GM12878 (cell line): ENCODE data around the gene SPDYC. TPM values are rescaled to one million over a fixed set of nuclear protein-coding genes. Genes with fewer than 3 reads are reported as not detected.

ENCODE experiments used
- ATAC-seq: fragments of 200-7000 bp; cut with Tn5 transposase; 3 replicates; pipeline ENCODE4 v1.9.1; 2020; ENCODE audit warnings: mild to moderate bottlenecking, moderate library complexity
- BruUV-seq: library from RNA; stranded (reverse); fragments of 400-500 nt; replicated peaks from 2 replicates; lab custom pipeline; 2021; lab: Mats Ljungman, UMichigan
- CTCF ChIA-PET: fragments of 300-600 bp; sonication (Branson Sonifier 250); formaldehyde crosslinking; extraction: SDS; loops from one replicate; lab custom pipeline; 2021; ENCODE audit warnings: inconsistent platforms; lab: Yijun Ruan, JAX
- POLR2A ChIA-PET: fragments of 350-600 bp; formaldehyde crosslinking; extraction: SDS; loops from one replicate; lab custom pipeline; 2021; ENCODE audit warnings: inconsistent platforms; lab: Charles Lee
- RAD21 ChIA-PET: fragments of 300-600 bp; sonication (Branson Sonifier 250); formaldehyde crosslinking; loops from one replicate; lab custom pipeline; 2023; ENCODE audit warnings: antibody characterized with exemption; ENCODE audit not compliant: unreplicated experiment; lab: Charles Lee
- SMC1A ChIA-PET: fragments of 300-600 bp; sonication (Branson Sonifier 250); formaldehyde crosslinking; loops from one replicate; lab custom pipeline; 2023; ENCODE audit not compliant: unreplicated experiment, uncharacterized antibody; lab: Charles Lee
- DNase-seq: peaks from one replicate; pipeline ENCODE4 v3.0.0-alpha.2; 2011; ENCODE audit warnings: low read depth, low spot score
- FAIRE-seq: peaks from 3 replicates; lab custom pipeline; 2011; peaks lifted over from hg19 to GRCh38; lab: Jason Lieb, UNC
- H2AFZ ChIP-seq: 2 replicates; pipeline ENCODE4 v1.6.0; 2011; ENCODE audit warnings: low read depth, low read length, control low read depth; ENCODE audit not compliant: control insufficient read depth
- H3K27ac ChIP-seq: 2 replicates; pipeline ENCODE4 v1.5.1; 2011; ENCODE audit warnings: control low read depth; ENCODE audit not compliant: control insufficient read depth, insufficient read depth
- H3K27me3 ChIP-seq, 2 experiments: replicated peaks in 1 of 2; 2 replicates each; pipeline versions ENCODE4 v1.6.0 to v1.6.1; 2011; ENCODE audit warnings: low read length in 1 of 2; ENCODE audit not compliant: control insufficient read depth in 2 of 2, insufficient read depth in 2 of 2
- H3K36me3 ChIP-seq, 2 experiments: 2 replicates each; pipeline ENCODE4 v1.5.1; 2011; ENCODE audit warnings: low read length in 1 of 2; ENCODE audit not compliant: control insufficient read depth in 2 of 2, insufficient read depth in 2 of 2
- H3K4me1 ChIP-seq: 2 replicates; pipeline ENCODE4 v1.6.1; 2011; ENCODE audit warnings: mild to moderate bottlenecking, low read length, moderate library complexity, mixed read lengths; ENCODE audit not compliant: control insufficient read depth, insufficient read depth
- H3K4me2 ChIP-seq: 2 replicates; pipeline ENCODE4 v1.6.0; 2011; ENCODE audit warnings: control low read depth; ENCODE audit not compliant: control insufficient read depth, insufficient read depth
- H3K4me3 ChIP-seq: fragments of 200-600 bp; sonication (generic); 2 replicates; pipeline ENCODE4 v1.5.1; 2016
- H3K79me2 ChIP-seq: 2 replicates; pipeline ENCODE4 v1.6.0; 2011; ENCODE audit warnings: low read length; ENCODE audit not compliant: control insufficient read depth, insufficient read depth
- H3K9ac ChIP-seq: 2 replicates; pipeline ENCODE4 v1.8.0; 2011; ENCODE audit warnings: low read length, control low read depth, mixed read lengths; ENCODE audit not compliant: control insufficient read depth, insufficient read depth
- H3K9me3 ChIP-seq: replicated peaks from 3 replicates; pipeline ENCODE4 v1.5.1; 2011; ENCODE audit warnings: mild to moderate bottlenecking, low read length; ENCODE audit not compliant: control insufficient read depth, insufficient read depth
- H4K20me1 ChIP-seq: 2 replicates; pipeline ENCODE4 v1.6.0; 2011; ENCODE audit not compliant: control insufficient read depth, insufficient read depth
- CREM ChIP-seq: IDR thresholded peaks from 2 replicates; pipeline ENCODE4 v1.6.1; 2014; ENCODE audit warnings: antibody characterized with exemption, low read depth
- JUND ChIP-seq: IDR thresholded peaks from 2 replicates; pipeline ENCODE4 v1.6.1; 2012; ENCODE audit warnings: low read depth, mild to moderate bottlenecking, low read length, improper control_type of control experiment, moderate library complexity
- POU2F2 ChIP-seq: IDR thresholded peaks from 3 replicates; pipeline ENCODE4 v1.6.1; 2011; ENCODE audit warnings: low read depth, mild to moderate bottlenecking, low read length, borderline replicate concordance
- WGBS: methylation state at CpG from one replicate; pipeline ENCODE4 v1.1.6; 2016; ENCODE audit warnings: low lambda C conversion rate; ENCODE audit not compliant: insufficient replicate concordance, insufficient coverage; ENCODE audit errors: missing lambda C conversion rate; 5-methylcytosine and 5-hydroxymethylcytosine counted together
- in situ Hi-C: fragments of 300-500 bp; cut with MboI; formaldehyde crosslinking; loops from 9 replicates; pipeline ENCODE4 v1.14.3; 2018; ENCODE audit warnings: mixed read lengths
- intact Hi-C: fragments of 100-400 bp; cut with micrococcal nuclease; formaldehyde crosslinking; loops from one replicate; pipeline ENCODE4 v1.14.2; 2022; ENCODE audit not compliant: unreplicated experiment
- polyA plus RNA-seq, 11 experiments: library from polyadenylated mRNA; depleted of rRNA in 4 of 11; unstranded in 6 of 11; stranded (reverse) in 5 of 11; fragments of >200 nt; fragmentation: Nextera tagmentation in 4 of 11; fragmentation: Illumina TruSeq in 1 of 11; extraction: Ambion mirVana in 4 of 11; extraction: Trizol in 1 of 11; gene quantifications; 1 replicate in 1 of 11; 2 replicates in 10 of 11; pipeline versions ENCODE4 v1.2.1 to v1.2.3, GENCODE V29; 2011 to 2016; ENCODE audit warnings: inconsistent platforms in 2 of 11, missing spikeins in 2 of 11, low read depth in 1 of 11
- total RNA-seq, 4 experiments: library from RNA; depleted of rRNA in 3 of 4; stranded (reverse); fragments of >200 nt in 3 of 4; fragmentation: Illumina TruSeq in 1 of 4; extraction: Trizol in 1 of 4; gene quantifications; 2 replicates each; pipeline versions ENCODE4 v1.2.1 to v1.2.3, GENCODE V29; 2013 to 2021

Gene SPDYC
- total and polyA plus RNA-seq, 10 of the 15 experiments (the other 5 are each of a cell fraction or from before 2014, with no cell fraction given), result not detected

DNA sequence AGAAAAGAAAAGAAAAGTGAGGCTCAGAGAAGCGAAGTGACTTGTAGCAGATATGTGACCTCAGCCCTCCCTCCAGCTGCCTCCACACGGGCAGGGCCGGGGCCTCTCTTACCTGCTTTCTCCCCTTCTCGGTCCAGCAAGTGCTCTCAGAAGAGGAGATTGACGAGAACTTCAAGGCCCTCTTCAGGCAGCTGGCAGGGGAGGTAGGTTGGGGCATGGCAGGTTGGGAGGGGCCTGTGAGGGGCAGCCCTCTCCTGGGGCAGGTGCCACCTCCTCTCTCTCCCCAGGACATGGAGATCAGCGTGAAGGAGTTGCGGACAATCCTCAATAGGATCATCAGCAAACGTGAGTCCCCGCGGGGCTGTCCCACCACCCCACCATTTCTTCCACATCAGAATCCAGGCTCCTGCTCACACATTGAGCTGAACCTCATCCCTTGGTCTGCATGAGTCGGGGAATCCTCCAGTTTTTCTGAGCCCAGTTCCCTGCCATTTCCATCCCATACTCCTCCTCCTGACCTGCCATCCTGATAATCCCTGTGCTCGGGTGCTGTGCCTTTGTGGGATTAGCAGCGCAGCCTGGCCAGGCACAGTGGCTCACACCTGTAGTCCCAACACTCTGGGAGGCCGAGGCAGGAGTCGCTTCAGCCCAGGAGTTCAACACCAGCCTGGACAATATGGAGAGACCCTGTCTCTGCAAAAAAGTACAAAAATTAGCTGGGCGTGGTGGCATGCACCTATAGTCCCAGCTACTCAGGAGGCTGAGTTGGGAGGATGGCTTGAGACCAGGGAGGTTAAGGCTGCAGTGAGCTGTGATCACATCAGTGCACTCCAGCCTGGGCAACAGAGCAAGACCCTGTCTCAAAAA lies 38.1 kb downstream of the SPDYC start:
- ChIA-PET CTCF (interaction anchor here (0.7 to 6.4 kb wide), 3 partner anchors 18 to 122 kb away, joined by 3 to 43 read pairs (median 3); partner anchors contain the start of gene CDC42EP2), POLR2A (no interaction called here), SMC1A (no interaction called here), RAD21 (no interaction called here)
- Histone ChIP-seq H3K4me1 (no peaks in the 10 kb centered on the region), H3K79me2 (no peaks in the 10 kb centered on the region), H2AFZ (no peak overlapping the region), H3K27me3 (no peaks in the 10 kb centered on the region), H3K9ac (no peak overlapping the region), H4K20me1 (no peaks in the 10 kb centered on the region), H3K27ac (no peak overlapping the region), H3K36me3 (peaks cover 2 to 18% of the 10 kb centered on the region in 2 experiments; a peak in 3 of 4 replicates), H3K4me3 (no peak overlapping the region), H3K9me3 (no peaks in the 10 kb centered on the region), H3K4me2 (no peak overlapping the region)
- 90% methylated on average over 16 of the region's 16 CpGs for WGBS
- intact Hi-C loops, result loop anchor here (10.0 kb wide), 1 partner anchor 47 kb away; no protein-coding TSS in a partner anchor
- BruUV-seq, result no TSS peak
- FAIRE-seq, result no peak
- DNase-seq, result no peak
- no peak for ATAC-seq
- in situ Hi-C loops, result no loop called here
- TF ChIP-seq JUND (no peak), CREM (no peak), POU2F2 (no peak)
